Fibroblast of mammary gland (primary cell): Measurements from ENCODE around the gene FOSL2.

Source experiments
- DNase-seq: peaks from one replicate; pipeline ENCODE4 v3.0.0-alpha.2; 2010; ENCODE audit warnings: low read depth
- H3K4me3 ChIP-seq: 2 replicates; pipeline ENCODE4 v1.5.1; 2011; ENCODE audit warnings: low read depth, mild to moderate bottlenecking, low read length, moderate library complexity; ENCODE audit not compliant: control insufficient read depth
- TF ChIP-seq, protein P1 (sequence below): conservative IDR thresholded peaks from 2 replicates; pipeline ENCODE4 v1.5.1; 2011; ENCODE audit warnings: low read depth, low read length, inconsistent platforms; ENCODE audit not compliant: control insufficient read depth, insufficient read depth

Gene FOSL2

DNA sequence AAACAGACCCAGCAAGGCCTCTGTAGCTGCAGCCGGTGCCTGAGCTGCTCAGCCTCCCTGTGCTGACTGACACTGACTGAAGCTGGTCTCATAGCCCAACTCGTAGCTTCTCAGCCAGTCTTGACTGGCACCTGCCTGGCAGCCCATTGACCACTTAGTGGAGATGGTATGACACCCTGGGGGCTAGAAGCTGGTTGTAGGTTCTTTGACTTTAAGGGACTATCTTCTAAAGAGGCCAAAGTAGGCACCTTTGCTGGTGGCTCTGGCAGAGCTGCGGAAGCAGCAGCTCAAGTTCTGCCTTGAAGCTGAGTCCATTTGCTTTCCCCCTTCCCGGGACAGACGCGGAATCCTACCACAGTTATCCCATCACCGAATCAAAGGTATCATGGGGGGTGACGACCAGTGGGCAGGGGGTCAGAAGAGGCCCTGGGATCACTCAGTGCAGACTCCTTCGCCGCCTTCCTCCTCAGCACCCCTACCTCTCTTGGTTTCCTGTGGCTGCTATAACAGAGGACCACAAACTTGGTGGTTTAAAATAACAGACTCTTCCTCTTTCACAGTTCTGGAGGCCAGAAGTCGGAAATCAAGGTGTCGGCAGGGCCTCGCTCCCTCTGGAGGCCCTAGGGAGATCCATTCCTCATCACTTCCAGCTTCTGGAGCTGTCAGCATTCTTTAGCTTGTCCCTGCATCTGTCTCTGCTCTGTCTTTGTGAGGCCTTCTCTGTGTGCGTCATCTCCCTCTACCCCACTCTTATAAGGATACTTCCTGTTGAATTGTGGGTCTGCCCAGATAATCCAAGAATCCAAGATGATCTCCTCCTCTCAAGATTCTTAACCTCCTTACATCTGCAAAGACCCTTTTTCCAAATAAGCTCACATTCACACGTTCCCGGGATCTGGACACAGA is 13.7 kb upstream of the FOSL2 start:
- no peak for DNase-seq
- TF ChIP-seq, protein P1, sequence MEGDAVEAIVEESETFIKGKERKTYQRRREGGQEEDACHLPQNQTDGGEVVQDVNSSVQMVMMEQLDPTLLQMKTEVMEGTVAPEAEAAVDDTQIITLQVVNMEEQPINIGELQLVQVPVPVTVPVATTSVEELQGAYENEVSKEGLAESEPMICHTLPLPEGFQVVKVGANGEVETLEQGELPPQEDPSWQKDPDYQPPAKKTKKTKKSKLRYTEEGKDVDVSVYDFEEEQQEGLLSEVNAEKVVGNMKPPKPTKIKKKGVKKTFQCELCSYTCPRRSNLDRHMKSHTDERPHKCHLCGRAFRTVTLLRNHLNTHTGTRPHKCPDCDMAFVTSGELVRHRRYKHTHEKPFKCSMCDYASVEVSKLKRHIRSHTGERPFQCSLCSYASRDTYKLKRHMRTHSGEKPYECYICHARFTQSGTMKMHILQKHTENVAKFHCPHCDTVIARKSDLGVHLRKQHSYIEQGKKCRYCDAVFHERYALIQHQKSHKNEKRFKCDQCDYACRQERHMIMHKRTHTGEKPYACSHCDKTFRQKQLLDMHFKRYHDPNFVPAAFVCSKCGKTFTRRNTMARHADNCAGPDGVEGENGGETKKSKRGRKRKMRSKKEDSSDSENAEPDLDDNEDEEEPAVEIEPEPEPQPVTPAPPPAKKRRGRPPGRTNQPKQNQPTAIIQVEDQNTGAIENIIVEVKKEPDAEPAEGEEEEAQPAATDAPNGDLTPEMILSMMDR = no peak
- no peak overlapping the region for H3K4me3 ChIP-seq

DNA sequence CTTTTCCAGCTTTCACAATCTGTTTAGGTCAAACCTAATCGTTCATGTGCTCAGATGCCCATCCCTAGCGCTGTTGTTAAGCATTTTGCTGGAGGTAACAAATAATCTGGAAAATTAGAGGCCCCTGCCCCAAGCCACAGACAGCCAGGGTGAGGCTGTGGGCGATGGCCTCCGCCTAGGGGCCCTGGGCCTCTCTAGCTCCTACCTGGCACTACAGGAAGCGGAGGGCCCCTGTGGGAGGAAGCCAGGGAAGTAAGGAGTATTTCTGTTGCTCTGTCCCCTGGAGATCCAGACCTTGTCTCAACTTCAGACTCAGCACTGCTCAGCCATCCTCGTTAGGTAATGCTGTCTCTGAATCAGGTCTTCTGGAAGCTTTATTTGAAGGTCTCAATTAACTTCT is 12.4 kb upstream of the FOSL2 start:
- H3K4me3 ChIP-seq = no peak overlapping the region
- DNase-seq = no peak

DNA sequence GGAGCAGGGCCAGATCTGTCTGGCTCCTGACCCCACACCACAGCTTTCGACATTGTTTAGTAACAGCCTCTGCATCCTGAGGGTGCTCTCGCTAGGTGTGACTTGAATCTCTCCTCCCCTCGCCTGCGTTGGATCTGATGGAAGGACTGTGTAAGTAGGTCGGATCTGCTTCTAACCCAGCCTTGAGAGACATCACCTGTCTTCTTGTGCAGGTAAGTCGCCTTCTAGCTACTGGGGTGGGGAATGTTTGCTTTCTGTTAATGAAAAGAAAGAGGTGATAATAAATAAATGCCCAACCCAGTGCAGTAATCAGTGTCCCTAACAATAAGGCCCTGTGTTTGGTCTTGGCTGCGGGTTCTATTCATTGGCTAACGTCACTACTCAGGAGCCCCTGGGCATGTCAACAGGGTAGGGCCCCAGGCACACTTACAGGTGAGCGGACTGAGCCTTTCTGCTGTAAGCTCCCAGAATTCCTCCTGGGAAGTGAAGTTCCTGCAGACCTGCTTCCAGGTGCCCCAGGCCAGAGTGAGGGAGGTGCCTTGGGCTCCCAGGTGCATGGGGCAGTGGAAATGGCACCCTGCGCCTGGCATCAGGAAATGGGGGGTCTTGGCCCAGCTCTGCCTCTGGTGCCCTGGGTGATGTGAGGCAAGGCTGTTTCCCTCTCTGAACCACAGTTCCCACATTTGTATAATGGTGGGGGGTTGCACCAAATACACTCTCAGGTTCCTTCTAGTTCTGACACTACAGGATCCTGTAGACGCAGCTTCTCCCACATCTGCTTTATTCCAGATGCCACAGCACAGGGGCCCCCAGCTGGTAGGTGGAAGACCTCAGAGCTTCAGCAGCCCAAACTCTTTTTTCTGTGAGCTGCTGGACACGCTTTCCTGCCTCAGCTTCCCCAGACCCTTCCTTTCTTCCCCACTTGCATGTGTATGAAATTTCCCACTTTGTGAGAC is 11.2 kb upstream of the FOSL2 start:
- TF ChIP-seq, protein P1 = no peak
- no peak overlapping the region for H3K4me3 ChIP-seq
- DNase-seq = no peak

More for the DNA sequence above, 12.4 kb upstream of the FOSL2 start:
- TF ChIP-seq, protein P1 = no peak

DNA sequence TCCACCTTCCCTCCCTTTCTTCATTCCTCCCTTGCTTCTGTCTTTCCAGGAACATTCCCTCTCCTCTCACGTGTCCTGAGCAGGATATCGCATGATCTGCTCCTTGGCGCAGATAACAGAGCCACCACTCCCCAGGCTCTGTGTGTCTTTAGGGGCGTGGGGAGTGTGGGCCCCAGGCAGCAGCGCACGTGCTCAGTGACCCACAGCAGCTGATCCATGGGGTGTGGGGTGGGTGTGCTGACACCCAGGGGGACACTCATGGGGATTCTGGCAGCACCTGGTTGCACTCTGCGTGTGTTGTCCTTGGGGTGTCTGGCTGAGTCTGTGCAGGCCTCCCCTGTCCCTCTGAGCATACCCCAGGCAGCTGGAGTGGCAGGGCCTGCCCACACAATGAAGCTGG is 9.9 kb upstream of the FOSL2 start:
- no peak for DNase-seq
- no peak overlapping the region for H3K4me3 ChIP-seq
- TF ChIP-seq, protein P1 = no peak

DNA sequence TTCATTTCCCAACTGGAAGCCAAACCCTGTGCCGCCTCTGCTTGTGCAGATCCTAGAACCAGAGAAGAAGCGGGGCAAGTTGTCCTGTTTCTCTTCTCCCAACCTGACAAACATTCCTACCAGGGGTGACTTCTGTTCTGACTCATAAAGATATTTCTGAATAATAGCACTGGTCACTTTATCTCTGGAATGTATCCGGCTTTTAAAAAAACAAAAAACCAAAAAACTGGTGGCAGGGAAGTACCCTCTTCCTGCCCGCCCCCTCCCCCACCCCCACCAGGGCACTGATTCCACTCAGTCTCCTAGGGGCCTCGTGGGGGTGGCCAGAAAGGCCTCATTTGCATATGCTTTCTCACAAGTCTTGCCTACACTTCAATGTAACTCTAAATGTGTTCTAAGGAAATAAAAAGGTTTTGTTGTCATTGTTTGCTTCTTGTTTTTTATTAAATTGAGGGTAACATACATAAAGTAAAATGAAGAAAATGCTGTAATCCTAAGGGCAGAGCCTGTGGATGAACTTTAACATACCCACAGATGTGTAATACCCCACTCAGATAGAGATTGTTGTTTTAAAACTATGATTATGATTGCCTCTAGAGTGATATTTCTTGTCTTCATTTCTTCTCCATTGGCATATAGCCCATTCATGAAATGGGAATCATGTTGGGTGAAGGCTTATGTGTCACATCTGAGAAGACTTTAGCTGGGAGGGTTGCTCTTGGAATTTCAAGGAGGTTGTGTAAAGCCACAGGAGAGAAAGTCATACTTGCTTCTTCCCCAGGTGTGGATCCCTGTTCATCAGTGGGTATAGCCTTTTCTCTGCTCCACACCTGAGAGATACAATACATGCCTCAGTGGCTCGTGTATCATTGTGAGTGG is 5.3 kb upstream of the FOSL2 start:
- DNase-seq = no peak
- no peak overlapping the region for H3K4me3 ChIP-seq
- TF ChIP-seq, protein P1 = no peak

DNA sequence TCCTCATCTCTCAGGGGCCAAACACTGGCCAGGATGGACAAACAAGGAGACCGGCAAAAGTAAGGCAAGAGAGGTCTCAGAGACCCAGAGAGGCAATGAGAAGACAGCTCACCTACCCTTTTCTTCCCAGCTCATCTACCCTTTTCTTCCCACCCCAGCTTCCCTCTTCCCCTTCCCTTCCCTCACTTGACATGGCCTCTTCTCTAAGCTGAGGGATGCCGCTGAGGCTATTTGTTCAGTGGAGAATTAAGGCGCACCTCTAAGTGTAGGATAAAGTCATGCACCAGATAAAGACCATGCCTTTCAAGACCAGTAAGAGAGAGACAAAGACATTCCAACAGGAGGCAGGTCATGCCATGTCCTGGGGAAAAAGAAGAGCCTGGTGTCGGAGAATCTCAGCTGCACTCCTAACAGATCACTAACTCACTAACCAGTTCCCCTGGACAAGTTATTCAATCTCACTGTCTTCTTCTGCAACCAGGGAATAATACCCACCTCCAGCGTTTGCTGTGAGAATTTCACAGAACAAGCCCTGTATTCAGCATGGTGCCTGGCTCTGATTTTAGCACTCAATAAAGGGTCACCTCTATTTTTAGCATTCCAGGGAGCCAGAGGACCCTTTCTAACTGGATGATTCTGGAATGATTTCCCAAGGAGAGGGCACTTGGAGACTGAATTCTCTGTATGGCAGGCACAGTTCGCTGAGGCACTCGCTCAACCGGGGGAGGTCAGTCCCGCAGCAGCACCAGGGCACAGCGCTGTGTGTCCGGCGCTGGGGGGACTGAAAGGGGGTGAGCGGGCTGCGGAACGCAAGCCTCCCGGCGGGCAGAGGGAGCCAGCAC is 3.0 kb upstream of the FOSL2 start:
- H3K4me3 ChIP-seq = peak overlapping the region; percentile 57
- TF ChIP-seq, protein P1 = no peak
- DNase-seq = no peak
